Measurements from ENCODE around the gene USP13. TPM values are rescaled to one million over a fixed set of nuclear protein-coding genes. Genes with fewer than 3 reads are reported as not detected.
A peak's percentile ranks its signal among the peaks of the same experiment; 100 is the strongest.

The USP13 gene
- polyA plus RNA-seq, 3 donors, result 0.31 to 1.6 (median 1.2) TPM

DNA sequence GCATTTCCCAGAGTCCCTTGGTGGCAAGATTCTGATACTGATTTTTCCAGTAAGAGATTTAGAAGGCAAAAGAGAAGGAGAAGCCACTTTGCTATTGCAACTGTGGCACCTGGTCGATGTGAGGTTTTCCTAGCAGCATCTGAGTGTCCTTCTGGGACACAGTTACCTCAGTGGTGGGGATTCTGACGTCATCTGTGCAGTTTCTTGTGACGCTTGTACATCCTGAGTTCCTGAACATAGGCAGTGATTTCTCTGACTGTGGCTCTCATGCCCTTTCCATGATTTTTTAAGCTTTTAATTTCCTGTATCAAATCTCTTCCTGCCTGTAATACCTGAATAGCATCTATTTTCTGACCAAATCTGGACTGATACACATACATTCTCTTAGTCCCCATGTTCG lies 8.9 kb downstream of the USP13 start:
- Histone ChIP-seq H3K36me3 (replicated peaks in 1 of 2; ENCODE audit: control insufficient read depth in 1 of 2, insufficient read depth in 2 of 2, low read length in 2 of 2) (no peaks in the 10 kb centered on the region), H3K9ac (ENCODE audit: insufficient read depth, low read length, poor library complexity, severe bottlenecking) (no peak overlapping the region), H3K27me3 (ENCODE audit: control insufficient read depth in 2 of 2, insufficient read depth in 2 of 2, low read length in 2 of 2) (no peaks in the 10 kb centered on the region), H3K9me3 (replicated peaks in 1 of 2; ENCODE audit: control insufficient read depth in 1 of 2, insufficient read depth in 1 of 2, low read length in 2 of 2) (no peaks in the 10 kb centered on the region), H3K4me2 (replicated peaks; ENCODE audit: extremely low read depth, low read length, poor library complexity, severe bottlenecking) (no peak overlapping the region), H4K20me1 (ENCODE audit: insufficient read depth, low read length) (no peaks in the 10 kb centered on the region), H3K4me1 (ENCODE audit: control insufficient read depth in 1 of 2, insufficient read depth in 2 of 2, low read length in 2 of 2) (no peaks in the 10 kb centered on the region), H3K79me2 (ENCODE audit: insufficient read depth, low read length) (peaks cover 3% of the 10 kb centered on the region), H2AFZ (ENCODE audit: insufficient read depth, low read depth, low read length, poor library complexity, severe bottlenecking) (no peak overlapping the region), H3K27ac (ENCODE audit: low read depth in 1 of 2, low read length in 2 of 2) (no peak overlapping the region), H3K4me3 (replicated peaks in 1 of 3; ENCODE audit: low read depth in 2 of 3, low read length in 3 of 3) (no peak overlapping the region)
- 88% methylated on average over 4 of the region's 4 CpGs for WGBS (ENCODE audit: insufficient coverage)
- Mint-ChIP-seq H3K4me1 (peaks cover 3% of the 10 kb centered on the region), H3K36me3 (no peaks in the 10 kb centered on the region), H3K27ac (peak overlapping the region in 1 of 7 donors; percentile 49), H3K4me3 (no peak overlapping the region), H3K27me3 (ENCODE audit: low read depth in 3 of 3) (peaks cover 0 to 8% (median 0%) of the 10 kb centered on the region in 3 donors), H3K9me3 (no peaks in the 10 kb centered on the region)
- DNase-seq, result no peak
- TF ChIP-seq, protein P1, sequence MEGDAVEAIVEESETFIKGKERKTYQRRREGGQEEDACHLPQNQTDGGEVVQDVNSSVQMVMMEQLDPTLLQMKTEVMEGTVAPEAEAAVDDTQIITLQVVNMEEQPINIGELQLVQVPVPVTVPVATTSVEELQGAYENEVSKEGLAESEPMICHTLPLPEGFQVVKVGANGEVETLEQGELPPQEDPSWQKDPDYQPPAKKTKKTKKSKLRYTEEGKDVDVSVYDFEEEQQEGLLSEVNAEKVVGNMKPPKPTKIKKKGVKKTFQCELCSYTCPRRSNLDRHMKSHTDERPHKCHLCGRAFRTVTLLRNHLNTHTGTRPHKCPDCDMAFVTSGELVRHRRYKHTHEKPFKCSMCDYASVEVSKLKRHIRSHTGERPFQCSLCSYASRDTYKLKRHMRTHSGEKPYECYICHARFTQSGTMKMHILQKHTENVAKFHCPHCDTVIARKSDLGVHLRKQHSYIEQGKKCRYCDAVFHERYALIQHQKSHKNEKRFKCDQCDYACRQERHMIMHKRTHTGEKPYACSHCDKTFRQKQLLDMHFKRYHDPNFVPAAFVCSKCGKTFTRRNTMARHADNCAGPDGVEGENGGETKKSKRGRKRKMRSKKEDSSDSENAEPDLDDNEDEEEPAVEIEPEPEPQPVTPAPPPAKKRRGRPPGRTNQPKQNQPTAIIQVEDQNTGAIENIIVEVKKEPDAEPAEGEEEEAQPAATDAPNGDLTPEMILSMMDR (IDR thresholded peaks at IDR 0.05), result no peak
- intact Hi-C loops (cut with micrococcal nuclease), result no loop called here

DNA sequence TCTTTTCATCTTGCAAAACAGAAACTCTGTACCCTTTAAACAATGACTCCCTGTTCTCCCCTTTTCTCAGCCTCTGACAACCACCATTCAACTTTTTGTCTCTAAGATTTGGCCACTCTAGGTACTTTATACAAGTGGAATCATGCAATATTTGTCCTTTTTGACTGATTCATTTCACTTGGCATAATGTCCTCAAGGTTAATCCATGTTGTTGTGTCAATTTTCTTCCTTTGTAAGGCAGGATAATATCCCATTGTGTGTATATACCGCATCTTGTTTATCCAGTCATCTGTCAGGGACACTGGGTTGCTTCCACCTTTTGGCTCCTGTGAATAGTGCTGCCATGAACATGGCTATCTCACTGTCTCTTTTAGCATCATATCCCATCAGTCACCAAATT lies 10.3 kb downstream of the USP13 start:
- Histone ChIP-seq H3K27me3 (ENCODE audit: control insufficient read depth in 2 of 2, insufficient read depth in 2 of 2, low read length in 2 of 2) (no peaks in the 10 kb centered on the region), H3K9ac (ENCODE audit: insufficient read depth, low read length, poor library complexity, severe bottlenecking) (no peak overlapping the region), H3K4me1 (ENCODE audit: control insufficient read depth in 1 of 2, insufficient read depth in 2 of 2, low read length in 2 of 2) (no peaks in the 10 kb centered on the region), H4K20me1 (ENCODE audit: insufficient read depth, low read length) (no peaks in the 10 kb centered on the region), H3K4me3 (replicated peaks in 1 of 3; ENCODE audit: low read depth in 2 of 3, low read length in 3 of 3) (no peak overlapping the region), H3K79me2 (ENCODE audit: insufficient read depth, low read length) (peaks cover 3% of the 10 kb centered on the region), H3K4me2 (replicated peaks; ENCODE audit: extremely low read depth, low read length, poor library complexity, severe bottlenecking) (no peak overlapping the region), H3K27ac (ENCODE audit: low read depth in 1 of 2, low read length in 2 of 2) (no peak overlapping the region), H3K36me3 (replicated peaks in 1 of 2; ENCODE audit: control insufficient read depth in 1 of 2, insufficient read depth in 2 of 2, low read length in 2 of 2) (no peaks in the 10 kb centered on the region), H3K9me3 (replicated peaks in 1 of 2; ENCODE audit: control insufficient read depth in 1 of 2, insufficient read depth in 1 of 2, low read length in 2 of 2) (no peaks in the 10 kb centered on the region), H2AFZ (ENCODE audit: insufficient read depth, low read depth, low read length, poor library complexity, severe bottlenecking) (no peak overlapping the region)
- TF ChIP-seq, protein P1 (IDR thresholded peaks at IDR 0.05), result no peak
- H3K4me3 Mint-ChIP-seq, result no peak overlapping the region
- no peak overlapping the region for H3K27ac Mint-ChIP-seq
- WGBS (ENCODE audit: insufficient coverage), result no CpG with 5 or more reads among the region's 1 CpG
- no peak for DNase-seq
- no peaks in the 10 kb centered on the region for H3K4me1 Mint-ChIP-seq
- peaks cover 0 to 6% (median 0%) of the 10 kb centered on the region in 3 donors for H3K27me3 Mint-ChIP-seq (ENCODE audit: low read depth in 3 of 3)
- no peaks in the 10 kb centered on the region for H3K9me3 Mint-ChIP-seq
- no peaks in the 10 kb centered on the region for H3K36me3 Mint-ChIP-seq
- intact Hi-C loops (cut with micrococcal nuclease), result no loop called here
